GM21786 (cell line): Measurements from ENCODE around the gene PIAS4.

Source experiments
- ATAC-seq: cut with Tn5 transposase; IDR thresholded peaks from one replicate; pipeline ENCODE4 v1.9.1; 2021; ENCODE audit not compliant: unreplicated experiment

PIAS4 gene

DNA sequence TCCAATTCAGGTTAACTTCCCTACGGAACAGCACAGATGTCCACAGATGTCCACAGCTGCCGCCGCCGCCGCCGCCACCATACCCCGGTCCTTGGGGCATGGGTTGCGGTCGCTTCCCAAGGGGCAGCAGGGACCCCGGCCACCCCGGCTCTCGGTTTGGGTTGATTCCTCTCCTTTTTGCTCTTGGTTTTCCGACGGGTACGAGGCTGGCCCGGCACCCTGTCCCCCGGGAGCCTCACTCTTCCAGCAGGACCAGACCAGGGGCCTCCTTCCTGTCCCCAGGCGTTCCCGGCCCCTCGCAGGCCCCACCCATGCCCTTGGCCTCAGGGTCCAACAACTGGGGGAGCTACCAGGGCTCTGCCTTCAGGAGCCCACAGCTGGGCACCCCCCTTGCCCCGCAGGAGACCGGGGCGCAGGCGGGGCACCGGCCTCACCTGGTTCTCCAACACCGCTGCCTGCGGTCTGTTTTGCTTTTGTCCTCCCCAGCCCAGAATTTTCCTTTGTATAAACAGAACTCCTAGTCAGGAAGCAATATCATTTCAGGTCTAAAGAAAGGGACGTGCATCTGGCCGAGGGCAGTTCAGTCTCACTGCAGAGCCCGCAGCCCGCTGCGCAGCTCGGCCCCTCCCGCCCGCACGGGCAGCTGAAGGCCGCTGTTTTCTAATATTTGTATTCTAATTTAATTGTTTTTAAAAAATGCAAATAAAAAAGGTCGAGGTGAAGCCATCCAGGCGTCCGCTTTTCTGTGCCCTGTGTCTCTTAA is 31.3 kb downstream of the PIAS4 start:
- ATAC-seq = no peak

DNA sequence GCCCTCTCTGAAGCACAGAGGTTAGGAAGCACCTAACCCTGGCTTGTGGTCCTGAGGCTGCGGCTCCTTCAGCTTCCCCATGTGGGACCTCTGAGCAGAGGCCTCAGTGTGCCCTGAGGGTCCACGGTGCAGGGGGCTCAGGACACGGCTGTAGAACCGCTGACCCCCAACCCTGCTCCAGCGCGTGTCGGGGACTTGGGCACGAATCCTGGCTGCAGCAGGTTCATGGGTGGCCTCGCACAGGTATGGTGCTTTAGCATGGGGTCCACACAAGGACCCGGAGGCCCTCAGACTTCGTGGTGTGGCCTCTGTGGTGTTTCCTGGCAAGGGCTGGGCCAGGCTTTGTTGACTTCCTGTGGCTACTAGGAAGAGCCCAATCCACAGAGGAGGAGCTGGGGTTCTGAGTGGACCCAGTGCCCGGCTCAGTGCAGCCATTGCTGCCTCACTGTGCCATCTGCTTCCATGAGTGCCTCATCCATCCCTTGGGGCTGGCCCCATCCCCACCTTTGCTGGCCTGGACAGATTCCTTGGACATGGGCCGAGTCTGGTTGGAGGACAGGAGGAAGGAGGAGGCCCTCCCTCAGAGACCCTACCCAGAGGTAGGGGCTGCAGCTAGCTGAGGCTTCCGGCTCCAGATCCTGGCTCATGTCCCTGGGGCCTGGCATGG is 34.7 kb downstream of the PIAS4 start:
- ATAC-seq = no peak

DNA sequence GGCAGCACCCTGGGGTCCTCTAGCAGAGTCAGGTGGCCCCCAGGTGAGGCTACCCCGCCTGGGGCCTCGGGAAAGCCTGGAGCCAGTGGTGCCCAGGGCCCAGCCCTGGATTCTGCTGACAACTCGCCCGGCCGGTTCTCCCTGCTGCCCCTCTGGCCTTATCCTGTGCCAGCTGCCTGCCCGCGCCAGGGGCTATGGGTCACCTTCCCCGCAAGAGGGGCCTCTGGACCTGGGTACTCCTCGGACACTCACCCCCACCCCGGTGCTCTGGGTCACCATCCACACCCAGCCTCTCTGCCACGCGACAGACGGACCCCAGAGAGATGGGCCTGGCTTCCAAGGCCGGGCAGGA is 35.2 kb downstream of the PIAS4 start:
- no peak for ATAC-seq

DNA sequence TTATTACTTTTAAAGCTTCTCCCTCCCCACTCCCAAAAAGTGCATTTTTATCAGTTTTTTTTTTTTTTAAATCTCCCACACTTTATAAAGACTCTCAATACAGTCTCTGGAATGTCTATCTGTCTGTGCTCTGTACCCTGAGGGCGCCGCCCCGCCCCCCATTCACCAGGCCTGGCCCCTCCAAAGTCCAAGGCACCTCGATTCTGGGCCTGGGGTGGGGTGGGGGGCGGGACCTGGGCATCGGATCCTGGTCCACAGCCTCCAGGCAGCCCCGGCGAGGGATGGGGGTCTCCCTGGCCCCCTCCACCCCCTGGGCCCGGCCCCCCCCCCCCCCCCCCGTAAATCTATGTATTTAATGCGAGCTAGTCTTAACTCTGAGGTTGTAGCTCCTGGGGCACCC is 35.9 kb downstream of the PIAS4 start:
- ATAC-seq = no peak

DNA sequence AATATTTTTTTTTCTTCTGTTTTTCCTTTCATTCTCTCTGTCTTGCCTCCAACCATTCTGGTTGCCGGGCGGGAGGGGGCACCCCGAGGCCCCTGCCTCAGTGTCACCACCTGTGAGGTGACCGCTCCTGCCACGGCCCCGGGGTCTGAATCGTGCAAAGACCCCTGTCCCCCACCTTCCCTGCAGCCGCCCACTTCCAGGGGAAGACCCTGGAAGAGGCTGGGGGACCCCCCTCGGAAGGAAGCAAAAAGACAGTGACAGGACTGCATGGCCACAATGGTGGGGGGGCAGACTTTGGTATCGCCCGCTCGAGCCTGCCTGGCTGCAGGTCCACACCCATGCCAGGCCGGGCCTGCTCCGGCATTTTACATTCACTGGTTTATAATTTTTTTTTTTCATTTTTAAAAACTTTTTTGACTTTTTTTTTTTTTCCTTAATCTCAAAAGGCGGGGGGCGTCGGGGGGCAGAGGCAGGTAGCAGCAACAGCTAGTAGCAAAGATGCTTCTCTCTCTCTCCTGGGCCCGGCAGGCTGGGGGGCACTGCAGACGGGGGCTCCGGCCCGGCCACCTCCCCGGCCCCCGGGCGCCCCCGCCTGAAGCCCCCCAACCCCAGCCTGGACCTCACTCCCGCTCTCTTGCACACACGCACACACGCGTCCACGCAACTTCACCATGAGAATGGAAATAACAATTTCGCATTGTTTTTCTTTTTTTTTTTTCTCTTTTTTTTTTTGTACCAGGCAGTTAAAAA is 36.6 kb downstream of the PIAS4 start:
- ATAC-seq = no peak

DNA sequence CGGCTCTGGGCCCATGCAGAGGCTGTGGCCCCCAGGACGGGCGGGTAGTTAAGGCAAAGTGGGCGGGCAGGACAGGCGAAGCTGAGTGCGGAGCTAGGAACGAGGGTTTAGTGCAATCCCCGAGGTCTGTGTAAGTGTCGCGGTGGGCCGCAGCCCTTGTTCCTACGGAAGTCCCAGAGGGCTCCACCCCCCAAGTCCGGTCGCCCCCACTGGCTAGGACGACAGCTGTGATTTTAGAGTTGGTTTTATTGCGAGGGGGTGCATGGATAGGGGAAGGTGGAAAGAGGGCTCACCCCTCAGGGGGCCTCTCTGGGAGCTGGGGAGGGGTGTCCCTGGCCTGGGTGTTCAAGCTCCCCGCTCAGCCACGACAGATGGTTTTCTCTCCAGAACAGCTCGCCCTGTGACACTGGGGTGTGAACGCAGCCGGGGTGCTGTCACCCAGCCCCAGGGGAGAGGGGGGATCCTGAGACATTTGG is 37.5 kb downstream of the PIAS4 start:
- no peak for ATAC-seq

DNA sequence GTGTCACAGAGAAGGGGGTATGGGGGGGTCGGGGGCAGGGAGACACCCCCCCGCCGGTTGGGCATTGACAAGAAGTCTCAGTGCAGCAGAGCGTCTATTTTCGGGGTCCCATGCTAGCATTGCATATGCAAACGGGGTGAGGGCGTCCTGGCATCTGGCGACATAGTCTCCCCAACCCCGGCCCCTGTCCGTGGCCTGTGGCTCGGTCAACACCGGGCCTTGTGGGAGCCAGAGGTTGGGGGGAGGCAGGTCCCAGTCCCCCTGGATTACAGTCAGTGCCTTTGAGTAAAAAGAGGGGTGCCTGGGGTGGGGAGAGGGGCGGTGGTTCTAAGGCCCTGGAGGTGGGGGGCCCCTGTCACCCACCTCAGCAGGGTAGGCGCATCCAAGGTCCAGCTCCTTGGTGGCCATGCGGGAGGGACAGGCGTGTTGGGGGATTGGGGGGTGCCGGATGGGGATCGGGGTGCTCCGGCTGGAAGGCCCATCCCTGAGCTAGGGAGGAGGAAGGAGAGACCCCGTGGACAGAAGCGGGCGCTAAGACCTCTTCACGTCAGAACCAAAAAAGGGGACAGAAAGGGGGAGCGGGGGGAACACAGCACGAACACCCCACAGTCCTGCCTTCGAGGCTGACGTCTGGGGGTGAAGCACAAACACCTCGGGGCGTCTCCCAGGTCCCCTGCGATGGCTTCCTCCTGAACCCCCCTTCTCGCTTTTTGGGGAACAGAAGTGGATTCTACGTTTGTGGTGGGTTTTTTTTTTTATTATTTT is 38.2 kb downstream of the PIAS4 start:
- no peak for ATAC-seq

DNA sequence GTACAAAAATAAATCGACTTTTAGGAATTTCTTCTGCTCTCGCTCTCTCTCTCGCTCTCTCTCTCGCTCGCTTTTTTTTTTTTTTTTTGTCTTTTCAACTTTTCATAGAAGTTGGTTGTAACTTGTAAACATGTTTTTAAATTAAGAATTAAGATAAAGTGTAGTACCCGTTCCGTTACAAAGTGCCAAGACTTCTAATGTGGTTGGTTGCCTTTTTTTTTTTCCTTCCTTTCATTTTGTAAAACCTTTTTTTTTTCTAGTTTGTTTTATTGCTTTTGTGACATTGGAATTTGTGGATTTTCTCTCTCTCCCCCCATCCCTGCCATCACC is 38.8 kb downstream of the PIAS4 start:
- no peak for ATAC-seq

DNA sequence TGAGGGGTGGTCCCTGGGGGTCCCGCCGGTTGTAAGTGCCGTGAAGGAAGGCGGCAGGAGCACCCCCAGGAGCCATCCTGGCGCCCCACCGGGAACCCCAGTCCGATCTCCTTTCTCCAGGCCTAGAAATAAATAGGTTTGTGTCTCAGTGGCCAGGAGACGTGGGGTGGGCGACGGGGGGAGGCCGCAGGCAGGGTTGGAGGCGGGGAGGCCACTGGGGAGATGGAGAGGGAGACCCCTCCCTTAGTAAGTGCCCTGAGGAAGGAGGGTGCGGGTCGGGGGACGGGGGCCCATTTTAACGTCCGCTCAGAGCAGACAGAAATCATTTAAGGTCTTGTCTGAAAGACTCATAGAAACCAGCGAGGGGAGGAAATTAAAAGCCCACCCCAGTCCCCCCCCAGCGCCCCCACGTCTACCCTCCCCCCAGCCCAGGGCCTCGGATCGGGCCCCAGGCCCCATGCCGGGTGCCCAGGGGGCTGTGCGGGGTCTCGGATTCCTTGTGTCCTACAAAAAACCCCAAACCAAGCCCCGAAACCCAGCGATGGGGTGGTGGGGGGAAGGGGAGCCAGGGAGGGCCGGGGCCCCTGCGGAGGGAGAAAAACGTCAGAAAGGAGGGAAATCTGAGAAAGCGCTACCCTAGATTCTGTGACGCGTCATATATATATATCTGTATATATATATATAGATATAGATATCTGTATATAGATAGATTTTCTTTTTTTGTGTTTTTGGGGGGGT is 39.6 kb downstream of the PIAS4 start:
- no peak for ATAC-seq

DNA sequence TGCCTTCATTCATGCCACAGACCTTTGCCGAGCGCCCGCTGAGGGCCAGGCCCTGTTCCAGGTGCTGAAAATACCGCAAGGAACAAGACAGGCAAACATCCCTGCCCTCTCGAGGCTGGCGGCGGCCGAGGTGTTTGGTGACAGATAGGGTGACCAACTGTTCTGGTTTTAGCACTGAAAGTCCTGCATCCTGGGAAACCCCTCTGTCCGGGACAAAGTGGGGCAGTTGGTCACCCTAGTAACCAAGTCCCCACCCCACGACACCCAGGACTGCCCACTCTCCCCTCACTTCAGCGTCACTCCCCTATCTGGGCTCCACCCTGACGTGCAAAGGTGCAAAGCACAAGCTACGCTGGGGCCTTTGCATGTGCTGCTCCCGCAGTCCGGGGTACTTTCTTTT is 41.9 kb downstream of the PIAS4 start:
- no peak for ATAC-seq

DNA sequence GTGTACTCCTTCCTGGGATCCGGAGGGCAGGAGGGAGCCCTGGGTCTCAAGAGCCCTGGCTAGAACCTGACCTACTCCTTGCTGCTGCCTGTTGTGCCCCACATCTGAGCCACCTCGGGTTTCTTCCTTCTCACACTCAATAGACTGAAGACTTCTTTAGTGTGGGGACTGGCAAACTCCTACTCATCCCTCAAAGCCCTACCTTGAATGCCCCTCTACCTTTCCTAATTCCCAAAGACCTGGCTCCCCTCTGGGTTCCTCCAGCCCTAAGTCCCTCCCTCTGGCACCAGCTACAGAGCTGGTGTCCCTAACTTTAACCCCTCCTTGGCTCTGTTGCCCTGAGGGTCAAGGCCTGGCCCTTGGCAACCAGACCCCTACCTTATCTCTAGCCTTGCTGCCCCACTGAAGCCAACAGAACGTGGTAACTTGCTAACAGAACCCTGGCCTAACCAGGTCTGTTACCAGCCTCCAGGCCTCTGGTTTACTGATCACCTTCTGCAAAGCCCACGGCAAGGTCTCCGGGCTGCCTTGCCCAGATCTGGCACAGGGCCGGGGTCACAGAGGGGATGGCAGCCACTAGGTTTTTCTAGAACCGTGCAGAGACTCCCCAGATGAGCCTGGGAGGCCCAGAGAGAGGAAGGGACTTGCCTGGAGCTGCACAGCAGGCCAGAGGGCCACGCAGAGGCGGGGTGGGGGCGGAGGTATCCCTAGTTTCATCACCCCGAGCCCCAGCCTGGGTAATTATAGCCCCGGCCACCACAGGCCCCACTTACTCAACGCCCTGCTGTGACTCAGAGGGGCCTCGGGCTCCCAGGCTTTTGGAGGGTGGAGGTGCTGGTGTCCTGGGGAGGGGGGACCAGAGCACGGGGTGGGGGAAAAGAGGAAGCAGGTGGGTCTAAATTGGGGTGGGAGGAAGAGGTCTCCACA is 43.9 kb downstream of the PIAS4 start:
- no peak for ATAC-seq

DNA sequence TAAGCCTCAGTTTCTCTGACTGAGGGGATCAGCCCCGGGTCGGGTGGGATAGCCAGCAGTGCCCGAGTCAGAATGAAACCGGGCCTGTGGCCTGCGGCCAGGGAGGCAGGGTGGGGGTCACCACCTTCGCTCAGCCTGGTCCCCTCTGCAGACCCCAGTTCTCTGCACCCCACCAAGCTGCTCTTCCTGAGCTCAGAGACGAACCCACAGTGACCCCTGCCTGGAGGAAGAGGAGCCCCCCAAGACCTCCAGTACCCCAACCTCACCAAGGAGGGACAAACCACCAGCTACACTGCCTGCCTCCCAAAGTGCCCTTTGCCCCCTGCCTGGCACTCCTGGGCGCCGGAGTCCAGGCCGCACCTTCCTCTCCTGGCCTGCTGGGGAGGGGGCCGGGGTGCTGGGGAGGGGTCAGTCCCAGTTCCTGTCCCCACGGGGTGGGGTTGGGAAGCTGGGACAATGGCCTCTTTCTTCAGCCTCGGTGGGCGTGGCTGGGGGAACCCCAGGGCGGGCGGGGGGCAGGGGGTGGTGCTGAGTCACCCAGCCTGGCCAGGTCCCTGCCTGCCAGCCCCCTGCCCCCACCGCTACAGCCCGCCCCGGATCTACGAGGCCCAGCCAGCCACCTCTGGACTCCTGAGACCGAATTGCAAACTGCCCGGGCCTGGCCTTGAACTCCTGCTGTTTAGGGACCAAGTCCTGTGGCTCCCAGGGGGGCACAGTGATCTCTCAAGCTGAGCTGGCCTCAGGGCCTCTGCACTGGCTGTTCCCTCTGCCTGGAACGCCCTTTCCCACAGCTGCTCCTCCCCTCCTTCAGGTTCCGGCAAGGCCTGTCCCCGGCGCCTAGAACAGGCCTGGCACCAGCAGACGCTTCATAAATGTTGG is 44.8 kb downstream of the PIAS4 start:
- no peak for ATAC-seq

DNA sequence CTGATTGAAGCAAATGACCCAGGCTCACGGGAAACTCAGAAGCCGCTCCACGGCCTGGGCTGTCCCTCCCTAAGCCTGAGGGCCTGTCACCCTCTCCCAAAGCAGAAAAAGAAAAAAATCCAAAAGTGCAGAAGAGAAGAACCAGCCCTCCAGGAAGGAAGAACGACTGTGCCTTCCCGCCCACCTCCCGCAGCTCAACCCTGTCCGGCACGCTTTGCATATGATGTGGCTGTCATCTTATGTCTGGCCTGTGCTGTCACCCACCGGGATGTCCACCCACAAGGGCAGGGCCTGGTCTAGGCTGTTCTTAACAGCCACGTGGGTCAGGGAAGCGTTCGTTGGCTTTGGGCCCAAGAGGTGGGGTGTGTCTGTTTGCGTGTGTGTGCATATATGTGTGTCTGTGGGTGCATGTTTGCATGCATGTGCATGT is 45.5 kb downstream of the PIAS4 start:
- ATAC-seq = no peak

DNA sequence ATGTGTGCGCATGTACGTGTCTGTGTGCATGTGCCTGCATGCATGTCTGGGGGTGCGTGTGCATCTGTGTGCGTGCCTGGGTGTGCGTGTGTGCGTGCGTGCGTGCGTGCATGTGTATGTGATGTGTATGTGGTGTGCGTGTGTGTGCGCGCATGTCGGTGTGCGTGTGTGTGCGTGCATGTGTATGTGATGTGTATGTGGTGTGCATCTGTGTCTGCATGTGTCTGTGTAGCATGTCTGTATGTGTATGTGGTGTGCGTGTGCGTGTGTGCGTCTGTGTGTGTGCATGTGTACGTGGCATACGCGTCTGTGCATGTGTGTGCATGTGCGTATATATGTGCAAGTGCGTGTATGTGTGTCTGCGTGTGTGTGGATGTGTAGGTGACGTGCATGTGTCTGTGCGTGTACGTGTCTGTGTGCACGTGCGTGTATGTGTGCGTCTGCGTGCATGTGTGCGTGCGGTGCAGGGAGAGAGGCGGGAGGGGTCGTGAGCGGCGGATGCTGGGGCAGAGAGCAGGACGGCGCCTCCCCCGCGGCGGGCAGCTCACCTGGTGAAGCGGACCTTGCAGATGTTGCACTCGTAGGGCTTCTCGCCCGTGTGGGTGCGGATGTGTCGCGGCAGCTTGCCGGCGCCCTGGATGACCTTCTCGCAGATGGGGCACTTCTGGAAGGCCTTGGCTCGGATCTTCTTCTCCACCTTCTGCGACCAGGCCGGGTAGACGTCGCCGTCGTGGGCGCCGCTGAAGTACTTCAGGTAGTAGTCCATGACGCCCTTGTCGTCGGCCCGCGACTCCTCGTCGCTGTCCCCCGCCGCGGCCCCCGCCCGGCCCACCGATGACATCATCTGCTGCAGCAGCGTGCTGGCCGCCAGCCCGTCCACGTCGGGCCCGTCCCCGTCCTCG is 46.1 kb downstream of the PIAS4 start:
- ATAC-seq = no peak

DNA sequence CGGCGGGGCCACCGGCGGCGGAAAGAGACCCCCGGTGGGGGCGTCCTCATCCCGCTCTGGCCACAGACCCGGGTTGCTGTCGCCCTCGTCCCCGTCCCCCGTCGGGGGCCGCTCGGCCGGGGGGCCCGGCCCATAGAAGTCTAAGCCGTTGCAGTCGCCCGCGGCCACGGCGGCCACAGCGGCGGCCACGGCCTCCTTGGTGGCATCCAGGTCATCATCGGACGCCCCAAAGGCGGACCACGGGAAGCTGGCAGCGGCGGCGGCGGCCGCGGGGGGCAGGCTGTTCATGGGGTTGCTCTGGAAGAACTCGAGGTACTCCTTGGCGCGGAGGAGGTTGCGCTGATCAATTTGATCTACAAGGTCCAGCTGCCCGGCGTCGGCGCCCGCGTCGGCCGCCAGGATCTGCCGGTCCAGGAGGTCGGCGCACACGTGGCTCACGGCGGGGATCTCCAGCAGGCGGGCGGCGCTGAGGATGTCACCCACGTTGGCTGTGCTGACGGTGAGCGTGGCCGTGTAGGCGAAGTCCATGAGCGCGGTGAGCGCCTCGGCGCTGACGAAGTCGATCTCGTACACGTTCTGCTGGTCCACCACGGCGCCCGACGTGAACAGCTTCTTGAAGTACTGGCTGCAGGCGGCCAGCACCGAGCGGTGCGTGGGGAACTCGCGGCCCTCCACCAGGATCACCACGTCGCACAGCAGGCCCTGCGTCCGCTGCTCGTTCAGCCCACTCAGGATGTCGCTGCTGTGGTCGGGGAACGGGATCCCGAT is 47.1 kb downstream of the PIAS4 start:
- ATAC-seq = no peak

DNA sequence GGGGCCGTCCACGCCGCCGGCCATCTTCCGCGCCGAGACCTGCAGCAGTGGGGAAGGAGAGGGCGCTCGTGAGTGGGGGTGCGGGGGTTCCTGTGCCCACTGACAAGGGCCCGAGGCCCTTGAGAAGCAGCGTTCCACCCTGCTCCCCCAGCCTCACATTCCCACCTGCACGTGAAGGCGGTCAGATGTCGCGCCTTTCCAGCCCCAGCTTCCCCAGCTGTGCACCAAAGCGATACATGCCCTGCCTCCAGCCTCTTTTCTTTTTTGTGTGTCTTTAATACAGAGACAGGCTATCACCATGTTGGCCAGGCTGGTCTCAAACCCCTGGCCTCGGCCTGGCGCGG is 47.6 kb downstream of the PIAS4 start:
- ATAC-seq = no peak
